OCI-LY3 (cell line): ENCODE measurements around the gene PPP1R9A.

Source experiments
- H2AFZ ChIP-seq: fragments of 200-600, 300-600 bp; shearing (Covaris generic); 2 replicates; pipeline ENCODE4 v1.6.0; 2014; ENCODE audit warnings: antibody characterized with exemption, low read depth, low read length
- H3K27ac ChIP-seq: fragments of 200-600, 300-600 bp; sonication (generic); 2 replicates; pipeline ENCODE4 v1.5.1; 2014; ENCODE audit warnings: mild to moderate bottlenecking, low read length, moderate library complexity, mixed read lengths
- H3K27me3 ChIP-seq: fragments of 200-600, 300-600 bp; sonication (generic); 2 replicates; pipeline ENCODE4 v1.6.1; 2014; ENCODE audit warnings: low read depth, low read length, mixed read lengths
- H3K36me3 ChIP-seq: fragments of 200-600, 300-600 bp; sonication (generic); replicated peaks from 2 replicates; pipeline ENCODE3; 2014; ENCODE audit warnings: low read depth, low read length, mixed read lengths
- H3K4me1 ChIP-seq: fragments of 300-600, 200-600 bp; sonication (generic); 2 replicates; pipeline ENCODE4 v1.6.1; 2014; ENCODE audit warnings: low read length, mixed read lengths
- H3K4me2 ChIP-seq: fragments of 200-600, 300-600 bp; sonication (generic); 2 replicates; pipeline ENCODE4 v1.6.1; 2014; ENCODE audit warnings: low read length, mixed read lengths
- H3K4me3 ChIP-seq: fragments of 300-600, 200-600 bp; sonication (generic); 2 replicates; pipeline ENCODE4 v1.5.1; 2014; ENCODE audit warnings: antibody characterized with exemption, mild to moderate bottlenecking, low read length, moderate library complexity
- H3K79me2 ChIP-seq: fragments of 300-600, 200-600 bp; shearing (Covaris generic); 2 replicates; pipeline ENCODE4 v1.6.1; 2014; ENCODE audit warnings: mild to moderate bottlenecking, low read length, mixed read lengths
- H3K9ac ChIP-seq: fragments of 300-600, 200-600 bp; shearing (Covaris generic); 2 replicates; pipeline ENCODE4 v1.6.0; 2014; ENCODE audit warnings: mild to moderate bottlenecking, low read length, moderate library complexity
- H3K9me3 ChIP-seq: fragments of 200-600, 300-600 bp; shearing (Covaris generic); 2 replicates; pipeline ENCODE4 v1.6.1; 2014; ENCODE audit warnings: low read length, mixed read lengths; ENCODE audit not compliant: insufficient read depth
- H4K20me1 ChIP-seq: fragments of 200-600, 300-600 bp; sonication (generic); 2 replicates; pipeline ENCODE4 v1.6.1; 2016; ENCODE audit warnings: low read length, mixed read lengths; ENCODE audit not compliant: insufficient read depth
- EZH2phosphoT487 ChIP-seq: fragments of 200-600 bp; shearing (Covaris generic); IDR thresholded peaks from 2 replicates; pipeline ENCODE4 v1.6.1; 2018; ENCODE audit warnings: antibody characterized with exemption, mixed run types, low read depth
- TF ChIP-seq, protein P1 (sequence below): fragments of 200-600, 300-600 bp; sonication (generic); IDR thresholded peaks from 2 replicates; pipeline ENCODE4 v1.5.1; 2014; ENCODE audit warnings: antibody characterized with exemption, low read length, low read depth

PPP1R9A gene

DNA sequence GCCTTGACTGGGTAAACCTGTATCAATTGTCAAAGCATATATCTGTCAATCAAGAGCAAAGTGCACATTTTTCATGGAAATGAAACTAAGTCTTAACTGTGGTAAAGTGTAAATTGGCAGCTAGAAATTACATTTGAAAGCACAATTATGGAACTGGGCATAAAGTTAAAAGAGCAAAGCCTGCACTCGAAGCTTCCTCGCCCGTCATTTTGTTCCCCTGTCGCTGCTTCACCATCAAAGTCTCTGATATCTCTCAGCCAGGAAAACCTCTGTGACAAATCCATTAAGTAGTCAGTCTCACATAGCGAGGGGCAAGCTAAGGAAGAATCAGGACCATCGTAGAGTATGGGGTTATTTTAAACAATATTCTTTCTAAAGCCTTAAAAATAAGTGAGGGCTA, 389.1 kb downstream of the PPP1R9A start:
- H3K36me3 ChIP-seq: no peaks in the 10 kb centered on the region
- H3K4me2 ChIP-seq: no peak overlapping the region
- H2AFZ ChIP-seq: no peak overlapping the region
- H4K20me1 ChIP-seq: no peaks in the 10 kb centered on the region
- peaks cover 5% of the 10 kb centered on the region; the same call in 1 of the 2 replicates for H3K27me3 ChIP-seq
- no peaks in the 10 kb centered on the region for H3K79me2 ChIP-seq
- H3K9ac ChIP-seq: no peak overlapping the region
- no peaks in the 10 kb centered on the region for H3K4me1 ChIP-seq
- no peak overlapping the region for H3K27ac ChIP-seq
- H3K4me3 ChIP-seq: no peak overlapping the region
- no peak for TF ChIP-seq EZH2phosphoT487
- TF ChIP-seq, protein P1, sequence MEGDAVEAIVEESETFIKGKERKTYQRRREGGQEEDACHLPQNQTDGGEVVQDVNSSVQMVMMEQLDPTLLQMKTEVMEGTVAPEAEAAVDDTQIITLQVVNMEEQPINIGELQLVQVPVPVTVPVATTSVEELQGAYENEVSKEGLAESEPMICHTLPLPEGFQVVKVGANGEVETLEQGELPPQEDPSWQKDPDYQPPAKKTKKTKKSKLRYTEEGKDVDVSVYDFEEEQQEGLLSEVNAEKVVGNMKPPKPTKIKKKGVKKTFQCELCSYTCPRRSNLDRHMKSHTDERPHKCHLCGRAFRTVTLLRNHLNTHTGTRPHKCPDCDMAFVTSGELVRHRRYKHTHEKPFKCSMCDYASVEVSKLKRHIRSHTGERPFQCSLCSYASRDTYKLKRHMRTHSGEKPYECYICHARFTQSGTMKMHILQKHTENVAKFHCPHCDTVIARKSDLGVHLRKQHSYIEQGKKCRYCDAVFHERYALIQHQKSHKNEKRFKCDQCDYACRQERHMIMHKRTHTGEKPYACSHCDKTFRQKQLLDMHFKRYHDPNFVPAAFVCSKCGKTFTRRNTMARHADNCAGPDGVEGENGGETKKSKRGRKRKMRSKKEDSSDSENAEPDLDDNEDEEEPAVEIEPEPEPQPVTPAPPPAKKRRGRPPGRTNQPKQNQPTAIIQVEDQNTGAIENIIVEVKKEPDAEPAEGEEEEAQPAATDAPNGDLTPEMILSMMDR: no peak
- no peaks in the 10 kb centered on the region for H3K9me3 ChIP-seq

DNA sequence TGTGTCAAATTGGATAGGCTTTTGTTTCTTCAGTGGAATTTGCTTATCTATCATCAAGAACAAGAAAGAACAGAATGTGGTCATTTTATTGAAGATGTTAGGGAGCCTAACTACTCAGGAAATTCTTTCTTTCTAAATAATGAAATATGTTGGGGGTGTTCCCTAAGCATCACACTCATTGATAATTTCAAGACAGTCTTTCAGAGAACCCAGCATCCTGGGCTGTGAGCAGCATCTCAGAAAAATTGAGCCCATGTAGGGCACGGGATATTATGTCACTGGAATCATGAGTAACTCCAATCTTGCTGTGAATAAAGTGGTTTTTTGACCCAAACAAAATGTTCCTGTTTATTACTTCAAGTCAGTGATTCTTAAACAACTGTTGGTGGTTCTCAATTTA, 389.6 kb downstream of the PPP1R9A start:
- Histone ChIP-seq H3K4me3 (no peak overlapping the region), H3K36me3 (no peaks in the 10 kb centered on the region), H2AFZ (no peak overlapping the region), H3K4me1 (no peaks in the 10 kb centered on the region), H3K27me3 (peaks cover 5% of the 10 kb centered on the region; the same call in 1 of the 2 replicates), H3K79me2 (no peaks in the 10 kb centered on the region), H3K27ac (no peak overlapping the region), H3K9me3 (no peaks in the 10 kb centered on the region), H4K20me1 (no peaks in the 10 kb centered on the region), H3K4me2 (no peak overlapping the region), H3K9ac (no peak overlapping the region)
- TF ChIP-seq, protein P1: no peak
- no peak for TF ChIP-seq EZH2phosphoT487

DNA sequence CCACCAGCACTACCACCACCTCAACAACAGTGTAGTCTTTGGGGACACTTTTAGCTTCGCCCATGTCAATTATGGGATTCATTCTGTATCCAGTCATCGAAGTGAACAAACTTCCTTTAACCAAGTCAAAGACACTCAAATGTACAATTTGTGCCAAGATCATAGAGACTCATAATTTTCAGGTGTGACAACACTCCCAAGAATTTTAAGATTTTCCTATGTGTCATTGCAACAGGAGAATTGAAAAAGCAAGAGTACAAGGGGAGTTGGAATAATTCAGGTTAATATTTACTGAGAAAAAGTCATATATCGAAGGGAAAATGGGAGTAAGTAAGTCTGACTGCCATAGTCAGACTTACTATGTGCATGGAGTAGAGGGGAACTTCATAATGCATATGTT, 390.7 kb downstream of the PPP1R9A start:
- Histone ChIP-seq H3K79me2 (no peaks in the 10 kb centered on the region), H3K36me3 (no peaks in the 10 kb centered on the region), H3K4me3 (no peak overlapping the region), H3K27ac (no peak overlapping the region), H3K27me3 (peaks cover 5% of the 10 kb centered on the region; the same call in 1 of the 2 replicates), H3K4me1 (no peaks in the 10 kb centered on the region), H3K4me2 (no peak overlapping the region), H3K9ac (no peak overlapping the region), H4K20me1 (no peaks in the 10 kb centered on the region), H2AFZ (no peak overlapping the region), H3K9me3 (no peaks in the 10 kb centered on the region)
- TF ChIP-seq, protein P1: no peak
- no peak for TF ChIP-seq EZH2phosphoT487

DNA sequence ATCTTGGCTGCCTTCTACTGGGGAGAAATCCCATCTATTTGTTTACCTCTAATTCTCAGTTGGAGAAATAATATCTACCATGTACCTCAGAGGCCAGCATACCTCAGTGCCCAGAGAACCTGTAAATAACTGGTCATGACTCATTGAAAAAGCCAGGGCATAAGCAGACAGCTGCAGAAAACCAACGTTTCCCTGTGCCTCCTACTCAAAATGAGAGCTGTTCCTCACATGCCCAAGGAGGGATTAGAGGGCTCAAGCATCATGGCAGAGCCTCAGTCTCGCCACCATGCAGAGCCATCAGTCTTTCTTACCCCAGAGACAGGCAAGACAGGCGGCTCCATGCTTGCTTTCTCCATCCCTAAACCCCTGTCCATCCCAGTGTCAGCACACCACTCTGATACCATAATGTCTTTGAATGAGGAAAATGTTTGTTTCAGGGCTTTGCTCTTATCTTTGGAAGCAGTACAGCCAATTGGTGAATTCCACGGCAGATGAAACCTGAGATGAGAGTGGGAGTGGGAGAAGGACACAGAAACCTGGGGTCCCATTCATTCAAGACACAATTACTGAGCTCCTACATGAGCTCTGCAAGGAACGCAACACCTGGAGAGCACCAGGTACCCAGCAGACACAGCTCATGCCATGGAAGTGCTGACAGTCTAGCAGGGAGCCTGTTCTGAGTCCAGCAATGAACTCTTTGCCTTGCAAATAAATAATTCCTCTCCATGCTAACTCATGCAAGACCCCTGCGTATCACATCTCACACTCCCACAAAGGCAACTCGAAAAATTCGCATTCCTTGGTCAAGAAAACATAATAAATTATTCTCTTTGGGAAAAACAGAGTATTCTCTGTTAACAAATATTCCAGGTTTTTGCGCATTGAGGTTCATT, 395.9 kb downstream of the PPP1R9A start:
- Histone ChIP-seq H3K27ac (no peak overlapping the region), H3K4me2 (no peak overlapping the region), H3K9me3 (no peaks in the 10 kb centered on the region), H3K9ac (no peak overlapping the region), H3K79me2 (no peaks in the 10 kb centered on the region), H3K27me3 (peaks cover 5% of the 10 kb centered on the region; the same call in 1 of the 2 replicates), H3K4me1 (no peaks in the 10 kb centered on the region), H2AFZ (no peak overlapping the region), H4K20me1 (no peaks in the 10 kb centered on the region), H3K36me3 (no peaks in the 10 kb centered on the region), H3K4me3 (no peak overlapping the region)
- TF ChIP-seq, protein P1: no peak
- TF ChIP-seq EZH2phosphoT487: no peak
